Gastrocnemius medialis (tissue), 4 donors: ENCODE results near the gene IFNA1.

Source experiments
- POLR2A ChIP-seq, 2 donors: fragments of 450-650 bp; IDR thresholded peaks; one replicate each; pipeline ENCODE4 v1.6.1; 2017; ENCODE audit warnings: antibody characterized with exemption in 2 of 2, mild to moderate bottlenecking in 2 of 2, moderate library complexity in 2 of 2
- TF ChIP-seq, protein P1 (sequence below), 5 experiments: fragments of 450-650 bp in 3 of 5; fragments of 200-600 bp in 2 of 5; sonication (generic) in 2 of 5; IDR thresholded peaks in 4 of 5; conservative IDR thresholded peaks in 1 of 5; 1 replicate in 4 of 5; 2 replicates in 1 of 5; pipeline ENCODE4 v1.5.1; 2016 to 2019; ENCODE audit warnings: antibody characterized with exemption in 5 of 5, mild to moderate bottlenecking in 3 of 5, moderate library complexity in 3 of 5

DNA sequence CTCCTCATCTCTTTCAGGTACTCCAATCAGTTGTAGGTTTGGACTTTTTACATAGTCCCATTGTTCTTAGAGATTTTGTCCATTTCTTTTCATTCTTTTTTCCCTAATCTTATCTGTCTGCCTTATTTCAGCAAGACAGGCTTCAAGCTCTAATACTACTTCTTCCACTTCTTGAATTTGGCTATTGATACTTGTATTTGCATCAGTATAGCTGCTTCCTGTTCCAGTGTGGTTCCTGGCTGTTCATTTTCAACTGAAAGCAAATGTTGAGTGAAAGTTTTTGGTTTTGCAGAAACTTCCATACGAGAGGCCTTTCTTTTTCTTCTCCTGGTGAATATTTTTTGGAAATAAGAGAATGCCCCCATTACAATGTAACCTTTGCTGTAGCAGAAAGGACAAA is 12.0 kb upstream of the IFNA1 start:
- TF ChIP-seq, protein P1, sequence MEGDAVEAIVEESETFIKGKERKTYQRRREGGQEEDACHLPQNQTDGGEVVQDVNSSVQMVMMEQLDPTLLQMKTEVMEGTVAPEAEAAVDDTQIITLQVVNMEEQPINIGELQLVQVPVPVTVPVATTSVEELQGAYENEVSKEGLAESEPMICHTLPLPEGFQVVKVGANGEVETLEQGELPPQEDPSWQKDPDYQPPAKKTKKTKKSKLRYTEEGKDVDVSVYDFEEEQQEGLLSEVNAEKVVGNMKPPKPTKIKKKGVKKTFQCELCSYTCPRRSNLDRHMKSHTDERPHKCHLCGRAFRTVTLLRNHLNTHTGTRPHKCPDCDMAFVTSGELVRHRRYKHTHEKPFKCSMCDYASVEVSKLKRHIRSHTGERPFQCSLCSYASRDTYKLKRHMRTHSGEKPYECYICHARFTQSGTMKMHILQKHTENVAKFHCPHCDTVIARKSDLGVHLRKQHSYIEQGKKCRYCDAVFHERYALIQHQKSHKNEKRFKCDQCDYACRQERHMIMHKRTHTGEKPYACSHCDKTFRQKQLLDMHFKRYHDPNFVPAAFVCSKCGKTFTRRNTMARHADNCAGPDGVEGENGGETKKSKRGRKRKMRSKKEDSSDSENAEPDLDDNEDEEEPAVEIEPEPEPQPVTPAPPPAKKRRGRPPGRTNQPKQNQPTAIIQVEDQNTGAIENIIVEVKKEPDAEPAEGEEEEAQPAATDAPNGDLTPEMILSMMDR (IDR thresholded peaks at IDR 0.05 in 4 of 5, conservative IDR thresholded peaks at IDR 0.05 in 1 of 5): no peak
- no peak for TF ChIP-seq POLR2A (IDR thresholded peaks at IDR 0.05)
